Suprapubic skin (tissue), 4 donors: ENCODE data around the gene CTNND2. TPM values are rescaled to one million over a fixed set of nuclear protein-coding genes. Genes with fewer than 3 reads are reported as not detected.

ENCODE experiments used
- DNase-seq, 2 donors: peaks; one replicate each; pipeline ENCODE4 v3.0.0-alpha.2; 2019; ENCODE audit warnings: low spot score in 2 of 2
- H3K27ac ChIP-seq: fragments of 200-600 bp; sonication (generic); one replicate; pipeline ENCODE4 v1.5.1; 2019
- H3K27me3 ChIP-seq: fragments of 200-600 bp; sonication (generic); one replicate; pipeline ENCODE4 v1.5.1; 2019
- H3K36me3 ChIP-seq: fragments of 200-600 bp; sonication (generic); one replicate; pipeline ENCODE4 v1.5.1; 2019
- H3K4me1 ChIP-seq: fragments of 200-600 bp; sonication (generic); one replicate; pipeline ENCODE4 v1.5.1; 2019
- H3K4me3 ChIP-seq: fragments of 200-600 bp; sonication (generic); one replicate; pipeline ENCODE4 v1.5.1; 2019; ENCODE audit warnings: mild to moderate bottlenecking
- H3K9me3 ChIP-seq: fragments of 200-600 bp; sonication (generic); one replicate; pipeline ENCODE4 v1.5.1; 2019
- EP300 ChIP-seq: sonication (generic); formaldehyde crosslinking; IDR thresholded peaks from one replicate; pipeline ENCODE4 v1.6.1; 2017; ENCODE audit warnings: antibody characterized with exemption
- POLR2A ChIP-seq, 2 donors: fragments of 450-650 bp; IDR thresholded peaks; one replicate each; pipeline ENCODE4 v1.6.1; 2017; ENCODE audit warnings: antibody characterized with exemption in 2 of 2, mild to moderate bottlenecking in 2 of 2, moderate library complexity in 2 of 2
- POLR2AphosphoS5 ChIP-seq, 3 donors: sonication (generic); formaldehyde crosslinking; IDR thresholded peaks; one replicate each; pipeline ENCODE4 v1.6.1; 2017; ENCODE audit warnings: antibody characterized with exemption in 3 of 3
- WGBS: methylation state at CpG from one replicate; pipeline ENCODE4 v1.1.5; 2018; 5-methylcytosine and 5-hydroxymethylcytosine counted together
- total RNA-seq, 4 donors: library from RNA; depleted of rRNA; stranded (reverse); fragments of >200 nt; gene quantifications; one replicate each; pipeline ENCODE4 v1.1.0, GENCODE V29; 2016
- TF ChIP-seq, protein P1 (sequence below), 2 donors: fragments of 200-600 bp in 1 of 2; fragments of 450-650 bp in 1 of 2; sonication (generic) in 1 of 2; IDR thresholded peaks; one replicate each; pipeline ENCODE4 v1.5.1; 2016 to 2019; ENCODE audit warnings: antibody characterized with exemption in 2 of 2, mild to moderate bottlenecking in 1 of 2, moderate library complexity in 1 of 2

CTNND2 gene
- total RNA-seq, 4 donors from 2014 or later: 0.40 to 3.8 (median 2.2) TPM

DNA sequence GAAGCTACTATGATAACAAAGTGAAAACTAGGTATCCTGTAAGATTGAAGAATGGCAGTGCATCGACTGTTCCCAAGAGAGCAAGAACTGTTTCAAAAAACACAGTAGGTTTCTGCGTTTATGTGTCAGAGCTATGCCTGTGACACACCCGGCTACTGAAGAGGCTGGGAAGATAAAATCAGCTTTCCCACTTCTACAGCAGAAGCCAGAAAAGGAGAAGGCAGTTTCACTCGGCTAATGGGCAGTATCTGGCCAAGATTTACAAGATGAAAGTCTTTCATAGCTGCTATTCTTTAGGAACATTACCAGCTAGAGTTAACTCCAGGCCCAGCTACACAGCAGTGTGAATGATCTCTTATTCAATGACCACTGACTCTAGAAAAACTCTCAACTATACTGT is 195.2 kb downstream of the CTNND2 start:
- Histone ChIP-seq H3K9me3 (no peaks in the 10 kb centered on the region), H3K4me1 (no peaks in the 10 kb centered on the region), H3K27ac (no peak overlapping the region), H3K4me3 (no peak overlapping the region), H3K27me3 (no peaks in the 10 kb centered on the region), H3K36me3 (no peaks in the 10 kb centered on the region)
- WGBS: 49% methylated on average over 4 of the region's 4 CpGs
- DNase-seq: no peak
- no peak for TF ChIP-seq EP300
- TF ChIP-seq POLR2AphosphoS5 (IDR thresholded peaks at IDR 0.05): no peak
- TF ChIP-seq POLR2A (IDR thresholded peaks at IDR 0.05): no peak
- TF ChIP-seq, protein P1, sequence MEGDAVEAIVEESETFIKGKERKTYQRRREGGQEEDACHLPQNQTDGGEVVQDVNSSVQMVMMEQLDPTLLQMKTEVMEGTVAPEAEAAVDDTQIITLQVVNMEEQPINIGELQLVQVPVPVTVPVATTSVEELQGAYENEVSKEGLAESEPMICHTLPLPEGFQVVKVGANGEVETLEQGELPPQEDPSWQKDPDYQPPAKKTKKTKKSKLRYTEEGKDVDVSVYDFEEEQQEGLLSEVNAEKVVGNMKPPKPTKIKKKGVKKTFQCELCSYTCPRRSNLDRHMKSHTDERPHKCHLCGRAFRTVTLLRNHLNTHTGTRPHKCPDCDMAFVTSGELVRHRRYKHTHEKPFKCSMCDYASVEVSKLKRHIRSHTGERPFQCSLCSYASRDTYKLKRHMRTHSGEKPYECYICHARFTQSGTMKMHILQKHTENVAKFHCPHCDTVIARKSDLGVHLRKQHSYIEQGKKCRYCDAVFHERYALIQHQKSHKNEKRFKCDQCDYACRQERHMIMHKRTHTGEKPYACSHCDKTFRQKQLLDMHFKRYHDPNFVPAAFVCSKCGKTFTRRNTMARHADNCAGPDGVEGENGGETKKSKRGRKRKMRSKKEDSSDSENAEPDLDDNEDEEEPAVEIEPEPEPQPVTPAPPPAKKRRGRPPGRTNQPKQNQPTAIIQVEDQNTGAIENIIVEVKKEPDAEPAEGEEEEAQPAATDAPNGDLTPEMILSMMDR (IDR thresholded peaks at IDR 0.05): no peak

DNA sequence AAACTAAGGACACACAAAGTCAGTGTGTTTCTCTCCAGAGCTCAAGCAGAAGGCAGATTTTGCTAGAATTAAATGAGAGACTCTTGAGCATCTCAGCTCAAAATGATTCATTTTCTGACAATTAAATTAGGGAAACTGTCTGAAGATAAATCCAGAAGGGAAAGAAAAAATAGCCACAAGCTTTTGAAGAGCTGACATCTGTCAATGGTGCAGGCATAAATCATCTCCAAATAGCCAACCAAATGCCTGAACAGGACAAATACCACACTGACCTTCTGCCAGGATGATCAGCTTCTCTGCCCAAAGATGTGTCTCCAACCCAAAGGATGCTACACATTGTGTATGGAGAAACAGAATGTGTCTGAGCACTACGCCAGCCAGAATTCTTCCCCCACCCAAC is 199.3 kb downstream of the CTNND2 start:
- no peaks in the 10 kb centered on the region for H3K9me3 ChIP-seq
- no peak overlapping the region for H3K27ac ChIP-seq
- no peak for DNase-seq
- TF ChIP-seq, protein P1 (IDR thresholded peaks at IDR 0.05): no peak
- TF ChIP-seq EP300: no peak
- TF ChIP-seq POLR2AphosphoS5 (IDR thresholded peaks at IDR 0.05): no peak
- TF ChIP-seq POLR2A (IDR thresholded peaks at IDR 0.05): no peak
- WGBS: 91% methylated on average over 1 of the region's 1 CpG
- H3K4me3 ChIP-seq: no peak overlapping the region
- H3K4me1 ChIP-seq: no peaks in the 10 kb centered on the region
- no peaks in the 10 kb centered on the region for H3K27me3 ChIP-seq
- no peaks in the 10 kb centered on the region for H3K36me3 ChIP-seq

- 76% methylated on average over 6 of the region's 6 CpGs for WGBS
- TF ChIP-seq POLR2AphosphoS5 (IDR thresholded peaks at IDR 0.05) (no peak), POLR2A (IDR thresholded peaks at IDR 0.05) (no peak), EP300 (no peak)
- TF ChIP-seq, protein P1 (IDR thresholded peaks at IDR 0.05): no peak
- H3K9me3 ChIP-seq: no peaks in the 10 kb centered on the region
- H3K36me3 ChIP-seq: no peaks in the 10 kb centered on the region
- no peak overlapping the region for H3K27ac ChIP-seq
- H3K4me1 ChIP-seq: no peaks in the 10 kb centered on the region
- no peak for DNase-seq
- no peak overlapping the region for H3K4me3 ChIP-seq
- no peaks in the 10 kb centered on the region for H3K27me3 ChIP-seq
These were observed 203.9 kb downstream of the CTNND2 start for GRCh38 chr5:11700391-11700790.

- Histone ChIP-seq H3K9me3 (no peaks in the 10 kb centered on the region), H3K27ac (no peak overlapping the region), H3K4me1 (no peaks in the 10 kb centered on the region), H3K27me3 (no peaks in the 10 kb centered on the region), H3K36me3 (no peaks in the 10 kb centered on the region), H3K4me3 (no peak overlapping the region)
- WGBS: 92% methylated on average over 7 of the region's 7 CpGs
- no peak for DNase-seq
- TF ChIP-seq, protein P1 (IDR thresholded peaks at IDR 0.05): no peak
- TF ChIP-seq EP300 (no peak), POLR2A (IDR thresholded peaks at IDR 0.05) (no peak), POLR2AphosphoS5 (IDR thresholded peaks at IDR 0.05) (no peak)
These were observed 211.6 kb downstream of the CTNND2 start for GRCh38 chr5:11692636-11693035.

- DNase-seq: no peak
- H3K9me3 ChIP-seq: no peaks in the 10 kb centered on the region
- no peaks in the 10 kb centered on the region for H3K27me3 ChIP-seq
- TF ChIP-seq EP300: no peak
- WGBS: 88% methylated on average over 1 of the region's 1 CpG
- no peaks in the 10 kb centered on the region for H3K4me1 ChIP-seq
- no peak overlapping the region for H3K27ac ChIP-seq
- H3K4me3 ChIP-seq: no peak overlapping the region
- H3K36me3 ChIP-seq: no peaks in the 10 kb centered on the region
These were observed 216.7 kb downstream of the CTNND2 start for GRCh38 chr5:11687498-11687897.

DNA sequence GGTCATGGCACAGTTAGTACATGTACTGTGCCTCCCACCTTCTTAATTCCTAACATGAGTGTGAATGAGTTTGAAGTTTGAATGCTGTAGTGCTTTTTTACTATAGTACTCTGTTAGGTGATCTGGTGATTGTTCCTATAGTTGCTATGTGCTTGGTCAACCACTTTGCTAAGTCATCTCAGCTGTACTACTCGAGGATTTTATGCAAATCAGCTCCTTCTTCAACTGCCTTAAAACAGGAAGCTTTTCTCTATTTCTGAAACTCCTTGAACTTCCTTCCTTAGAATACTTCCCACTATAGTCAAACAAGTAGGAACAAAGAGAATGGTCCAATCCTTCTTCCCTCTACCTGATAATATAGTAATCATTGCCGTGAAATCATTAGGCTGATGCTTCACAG is 219.6 kb downstream of the CTNND2 start:
- TF ChIP-seq POLR2AphosphoS5 (IDR thresholded peaks at IDR 0.05): no peak
- no peak for TF ChIP-seq EP300
- TF ChIP-seq, protein P1 (IDR thresholded peaks at IDR 0.05): no peak
- TF ChIP-seq POLR2A (IDR thresholded peaks at IDR 0.05): no peak
- Histone ChIP-seq H3K4me3 (no peak overlapping the region), H3K36me3 (no peaks in the 10 kb centered on the region), H3K4me1 (no peaks in the 10 kb centered on the region), H3K9me3 (no peaks in the 10 kb centered on the region), H3K27me3 (no peaks in the 10 kb centered on the region), H3K27ac (no peak overlapping the region)
- DNase-seq: no peak
- 57% methylated on average over 2 of the region's 2 CpGs for WGBS
